GM06990 (cell line): Measurements from ENCODE around the gene ZNF469.

Experiments used
- DNase-seq: peaks from one replicate; pipeline ENCODE4 v3.0.0-alpha.2; 2011; ENCODE audit not compliant: insufficient read length; ENCODE audit errors: extremely low read depth
- H3K27me3 ChIP-seq: replicated peaks from 2 replicates; pipeline ENCODE4 v1.6.0; 2011; ENCODE audit warnings: low read length; ENCODE audit not compliant: control insufficient read depth, insufficient read depth
- H3K36me3 ChIP-seq: 2 replicates; pipeline ENCODE4 v1.5.1; 2011; ENCODE audit warnings: low read length; ENCODE audit not compliant: control insufficient read depth, insufficient read depth
- H3K4me3 ChIP-seq: replicated peaks from 2 replicates; pipeline ENCODE4 v1.5.1; 2011; ENCODE audit warnings: low read depth, mild to moderate bottlenecking, control low read depth, low read length
- TF ChIP-seq, protein P1 (sequence below): IDR thresholded peaks from 2 replicates; pipeline ENCODE4 v1.5.1; 2011; ENCODE audit warnings: low read length, control low read depth, mild to moderate bottlenecking, inconsistent platforms; ENCODE audit not compliant: insufficient read depth, poor library complexity, severe bottlenecking

Gene ZNF469

DNA sequence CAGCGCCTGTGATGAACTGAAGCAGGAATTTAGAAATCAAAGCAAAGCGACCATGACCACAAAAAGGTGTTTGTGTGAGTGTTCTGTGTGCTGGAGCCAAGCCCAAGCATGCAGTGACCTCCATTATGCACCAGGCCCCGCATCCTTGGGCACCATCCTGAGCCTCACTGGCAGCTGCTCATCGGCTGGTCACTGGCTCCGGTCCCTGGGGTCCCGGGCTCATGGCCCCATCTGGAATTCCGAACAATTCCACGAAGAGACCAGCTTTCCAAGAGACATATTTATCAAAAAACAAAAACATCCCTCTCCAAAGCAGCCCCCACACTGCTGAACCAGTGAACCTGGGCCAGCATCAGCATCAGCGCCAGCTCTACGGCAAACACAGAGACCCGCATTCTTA, 15.2 kb upstream of the ZNF469 start:
- TF ChIP-seq, protein P1, sequence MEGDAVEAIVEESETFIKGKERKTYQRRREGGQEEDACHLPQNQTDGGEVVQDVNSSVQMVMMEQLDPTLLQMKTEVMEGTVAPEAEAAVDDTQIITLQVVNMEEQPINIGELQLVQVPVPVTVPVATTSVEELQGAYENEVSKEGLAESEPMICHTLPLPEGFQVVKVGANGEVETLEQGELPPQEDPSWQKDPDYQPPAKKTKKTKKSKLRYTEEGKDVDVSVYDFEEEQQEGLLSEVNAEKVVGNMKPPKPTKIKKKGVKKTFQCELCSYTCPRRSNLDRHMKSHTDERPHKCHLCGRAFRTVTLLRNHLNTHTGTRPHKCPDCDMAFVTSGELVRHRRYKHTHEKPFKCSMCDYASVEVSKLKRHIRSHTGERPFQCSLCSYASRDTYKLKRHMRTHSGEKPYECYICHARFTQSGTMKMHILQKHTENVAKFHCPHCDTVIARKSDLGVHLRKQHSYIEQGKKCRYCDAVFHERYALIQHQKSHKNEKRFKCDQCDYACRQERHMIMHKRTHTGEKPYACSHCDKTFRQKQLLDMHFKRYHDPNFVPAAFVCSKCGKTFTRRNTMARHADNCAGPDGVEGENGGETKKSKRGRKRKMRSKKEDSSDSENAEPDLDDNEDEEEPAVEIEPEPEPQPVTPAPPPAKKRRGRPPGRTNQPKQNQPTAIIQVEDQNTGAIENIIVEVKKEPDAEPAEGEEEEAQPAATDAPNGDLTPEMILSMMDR = no peak
- H3K36me3 ChIP-seq = no peaks in the 10 kb centered on the region
- H3K4me3 ChIP-seq = no peak overlapping the region
- no peaks in the 10 kb centered on the region for H3K27me3 ChIP-seq
- DNase-seq = no peak

DNA sequence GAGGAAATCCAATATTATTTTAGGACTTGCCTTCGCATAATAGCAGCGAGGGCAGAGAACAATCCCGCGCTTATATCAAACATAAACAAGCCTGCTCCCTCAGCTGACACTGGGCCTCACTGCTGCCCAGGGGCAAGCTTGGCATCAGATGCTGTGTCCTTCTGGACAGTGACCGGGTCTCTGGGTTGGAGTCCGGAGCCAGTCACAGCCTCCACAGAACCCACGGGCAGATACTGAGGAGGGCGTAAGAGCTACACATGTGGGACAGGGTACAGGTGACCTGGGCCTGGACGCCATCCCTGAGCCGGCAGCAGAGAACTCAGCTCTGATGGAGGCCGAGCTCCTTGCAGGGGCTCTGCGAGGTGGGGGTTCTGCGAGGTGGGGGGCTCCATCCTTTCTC, 14.7 kb upstream of the ZNF469 start:
- Histone ChIP-seq H3K27me3 (no peaks in the 10 kb centered on the region), H3K36me3 (no peaks in the 10 kb centered on the region), H3K4me3 (no peak overlapping the region)
- TF ChIP-seq, protein P1 = no peak
- DNase-seq = no peak

DNA sequence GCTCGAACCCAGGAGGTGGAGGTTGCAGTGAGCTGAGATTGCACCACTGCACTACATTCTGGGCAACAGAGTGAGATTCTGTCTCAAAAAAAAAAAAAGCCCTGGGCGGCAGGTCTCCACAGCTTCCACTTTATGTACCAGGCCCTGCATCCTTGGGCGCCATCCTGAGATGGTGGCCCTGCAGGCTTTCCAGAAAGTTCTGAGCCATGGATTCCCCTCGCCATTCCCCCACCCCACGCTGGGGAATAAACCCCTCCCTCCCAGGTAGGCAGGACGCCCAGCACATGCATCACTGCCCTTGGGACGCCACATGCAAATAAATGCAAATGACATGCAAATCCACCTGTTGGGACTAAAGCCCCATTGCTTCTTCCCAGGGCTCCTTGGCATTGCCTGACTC, 13.8 kb upstream of the ZNF469 start:
- Histone ChIP-seq H3K4me3 (no peak overlapping the region), H3K36me3 (no peaks in the 10 kb centered on the region), H3K27me3 (no peaks in the 10 kb centered on the region)
- no peak for DNase-seq
- TF ChIP-seq, protein P1 = no peak

DNA sequence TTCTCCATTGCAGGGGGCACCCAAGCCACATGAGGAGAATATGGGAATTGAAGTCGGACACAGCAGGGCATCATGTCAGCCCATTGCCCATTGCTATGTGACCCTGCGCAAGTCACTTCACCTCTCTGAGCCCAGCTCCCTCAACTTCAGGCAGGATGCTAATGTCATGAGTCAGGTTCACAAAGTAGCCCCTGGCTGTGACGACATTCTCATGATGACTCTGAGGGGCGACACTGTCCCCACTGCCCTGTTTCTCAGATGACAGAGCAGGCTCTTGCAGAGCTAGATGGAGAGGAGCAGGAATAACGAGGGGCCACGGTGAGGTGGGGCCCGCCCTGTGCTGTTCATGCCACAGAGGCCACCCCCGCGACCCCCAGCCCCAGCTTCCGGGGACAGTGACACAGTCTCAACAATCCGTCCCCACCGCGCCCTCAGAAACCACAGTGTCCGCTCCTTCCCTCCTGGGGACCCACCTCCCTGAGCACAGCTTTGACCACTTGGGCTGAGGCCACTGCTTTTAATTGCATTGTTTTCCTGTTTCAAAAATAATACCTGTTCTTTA, 13.2 kb upstream of the ZNF469 start:
- DNase-seq = no peak
- Histone ChIP-seq H3K27me3 (no peaks in the 10 kb centered on the region), H3K36me3 (no peaks in the 10 kb centered on the region), H3K4me3 (no peak overlapping the region)
- TF ChIP-seq, protein P1 = no peak

DNA sequence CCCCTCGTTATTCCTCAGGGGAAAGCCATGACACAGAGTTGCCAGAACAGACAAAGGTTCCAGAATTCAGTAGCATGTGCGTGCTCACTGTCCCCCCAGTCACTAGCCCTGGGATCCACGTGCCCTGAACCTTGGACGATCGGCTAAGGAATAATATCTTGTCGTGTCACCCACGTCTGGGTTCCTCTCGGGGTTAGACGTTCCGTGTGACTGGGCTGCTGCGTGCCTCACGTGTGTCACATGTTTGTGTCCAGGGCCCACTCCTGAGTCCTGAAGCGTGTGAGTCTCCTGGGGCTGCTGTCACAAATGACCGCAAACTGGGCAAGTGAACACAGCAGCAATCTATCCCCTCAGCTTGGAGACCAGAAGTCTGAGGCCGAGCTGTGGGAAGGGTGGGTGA, 12.4 kb upstream of the ZNF469 start:
- no peak for DNase-seq
- TF ChIP-seq, protein P1 = no peak
- Histone ChIP-seq H3K36me3 (no peaks in the 10 kb centered on the region), H3K27me3 (no peaks in the 10 kb centered on the region), H3K4me3 (no peak overlapping the region)

DNA sequence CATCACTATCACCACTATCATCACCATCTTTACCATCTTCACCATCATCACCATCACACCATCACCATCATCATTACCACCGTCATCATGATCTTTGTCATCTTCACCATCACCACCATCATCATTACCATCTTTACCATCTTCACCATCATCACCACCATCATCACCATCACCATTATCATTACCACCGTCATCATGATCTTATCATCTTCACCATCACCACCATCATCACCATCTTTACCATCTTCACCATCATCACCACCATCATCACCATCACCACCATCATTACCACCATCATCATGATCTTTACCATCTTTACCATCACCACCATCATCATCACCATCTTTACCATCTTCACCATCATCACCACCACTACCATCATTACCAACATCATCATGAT, 10.2 kb upstream of the ZNF469 start:
- no peak for DNase-seq
- TF ChIP-seq, protein P1 = no peak
- H3K4me3 ChIP-seq = no peak overlapping the region
- no peaks in the 10 kb centered on the region for H3K36me3 ChIP-seq
- no peaks in the 10 kb centered on the region for H3K27me3 ChIP-seq
